Ectodermal cell (in vitro differentiated cells): ENCODE results near the gene SNRPN. TPM values are rescaled to one million over a fixed set of nuclear protein-coding genes. Genes with fewer than 3 reads are reported as not detected.
"Not testable (repeated sequence)": the region's sequence is repeated elsewhere in the genome, so short reads cannot be mapped to it uniquely, and the experiment has no call there.

Experiments
- H3K27ac ChIP-seq: 2 replicates; pipeline ENCODE4 v1.7.0; 2013; ENCODE audit warnings: mild to moderate bottlenecking, low read depth, low read length; ENCODE audit not compliant: insufficient read depth, poor library complexity, severe bottlenecking
- H3K27me3 ChIP-seq: 2 replicates; pipeline ENCODE4 v1.7.0; 2013; ENCODE audit warnings: mild to moderate bottlenecking, low read length; ENCODE audit not compliant: insufficient read depth, control insufficient read depth, poor library complexity, severe bottlenecking
- H3K36me3 ChIP-seq: one replicate; pipeline ENCODE4 v1.7.0; 2013; ENCODE audit warnings: low read length; ENCODE audit not compliant: control insufficient read depth, insufficient read depth
- H3K4me1 ChIP-seq: one replicate; pipeline ENCODE4 v1.7.0; 2013; ENCODE audit warnings: low read length; ENCODE audit not compliant: control insufficient read depth, insufficient read depth
- H3K4me3 ChIP-seq: 2 replicates; pipeline ENCODE4 v1.7.0; 2013; ENCODE audit warnings: low read depth, low read length, control low read depth; ENCODE audit not compliant: insufficient read depth
- H3K9me3 ChIP-seq: 2 replicates; pipeline ENCODE4 v1.7.0; 2013; ENCODE audit warnings: mild to moderate bottlenecking, low read length, moderate library complexity; ENCODE audit not compliant: control insufficient read depth
- WGBS, 2 experiments: methylation state at CpG; one replicate each; pipeline ENCODE4 v1.1.7; 2013; ENCODE audit warnings: missing lambda C conversion rate in 2 of 2; 5-methylcytosine and 5-hydroxymethylcytosine counted together
- polyA plus RNA-seq, 4 experiments: library from polyadenylated mRNA; stranded (reverse); fragments of 50-300 nt; gene quantifications; one replicate each; pipeline ENCODE4 v1.2.3, GENCODE V29; 2013

SNRPN gene
- polyA plus RNA-seq (2013, experiment 1 of 4): 285 TPM
- 286 TPM for polyA plus RNA-seq (2013, experiment 2 of 4)
- 253 TPM for polyA plus RNA-seq (2013, experiment 3 of 4)
- 276 TPM for polyA plus RNA-seq (2013, experiment 4 of 4)

GRCh38 chr15:24954783-24955530 is at the start of gene SNRPN, which contains the start of gene SNURF:
Gene SNRPN, plus strand, starts transcription at chr15:24954987. Its CDS starts 19,467 bp downstream, at chr15:24974454.
Gene SNURF, plus strand, starts transcription at chr15:24954987. Its CDS starts 62 bp downstream, at chr15:24955049.
- H3K27me3 ChIP-seq: no peaks in the 10 kb centered on the region
- no peaks in the 10 kb centered on the region for H3K4me1 ChIP-seq
- WGBS, 2 experiments: 48 to 55% methylated on average over 47 of the region's 47 CpGs
- peaks cover 2% of the 10 kb centered on the region for H3K9me3 ChIP-seq
- H3K27ac ChIP-seq: peak within 1 kb of the TSS; percentile 89
- H3K36me3 ChIP-seq: peaks cover 2% of the 10 kb centered on the region
- peak within 1 kb of the TSS; percentile 74 for H3K4me3 ChIP-seq

- Histone ChIP-seq H3K27ac (no peak overlapping the region), H3K4me3 (no peak overlapping the region), H3K4me1 (no peaks in the 10 kb centered on the region), H3K27me3 (no peaks in the 10 kb centered on the region), H3K9me3 (peaks cover 2% of the 10 kb centered on the region), H3K36me3 (no peaks in the 10 kb centered on the region)
- 86 to 89% methylated on average over 7 of the region's 8 CpGs for WGBS, 2 experiments
Measured at GRCh38 chr15:24916305-24917009, 38.3 kb upstream of the SNRPN start.

- 91 to 96% methylated on average over 12 to 14 of the region's 14 CpGs for WGBS, 2 experiments
- no peak overlapping the region for H3K4me3 ChIP-seq
- H3K27ac ChIP-seq: no peak overlapping the region
Measured at GRCh38 chr15:24917431-24917830, 37.4 kb upstream of the SNRPN start.

GRCh38 chr15:24919446-24919845 is 35.3 kb upstream of the SNRPN start:
- Histone ChIP-seq H3K4me1 (no peaks in the 10 kb centered on the region), H3K4me3 (no peak overlapping the region), H3K9me3 (peaks cover 2% of the 10 kb centered on the region), H3K27ac (no peak overlapping the region), H3K27me3 (no peaks in the 10 kb centered on the region), H3K36me3 (no peaks in the 10 kb centered on the region)
- 75 to 85% methylated on average over 2 of the region's 2 CpGs for WGBS, 2 experiments

More at GRCh38 chr15:24917431-24917830, 37.4 kb upstream of the SNRPN start:
- peaks cover 2% of the 10 kb centered on the region for H3K9me3 ChIP-seq
- H3K36me3 ChIP-seq: no peaks in the 10 kb centered on the region
- H3K4me1 ChIP-seq: no peaks in the 10 kb centered on the region
- no peaks in the 10 kb centered on the region for H3K27me3 ChIP-seq

GRCh38 chr15:24922781-24923180 is 32.0 kb upstream of the SNRPN start:
- 86 to 87% methylated on average over 6 of the region's 6 CpGs for WGBS, 2 experiments
- not testable (repeated sequence) for H3K4me3 ChIP-seq, H3K36me3 ChIP-seq, H3K27me3 ChIP-seq, H3K27ac ChIP-seq, H3K9me3 ChIP-seq, H3K4me1 ChIP-seq

- Histone ChIP-seq H3K4me1 (no peaks in the 10 kb centered on the region), H3K36me3 (no peaks in the 10 kb centered on the region), H3K9me3 (no peaks in the 10 kb centered on the region), H3K4me3 (no peak overlapping the region), H3K27me3 (no peaks in the 10 kb centered on the region), H3K27ac (no peak overlapping the region)
- 86 to 89% methylated on average over 3 of the region's 3 CpGs for WGBS, 2 experiments
Measured at GRCh38 chr15:24924153-24924552, 30.6 kb upstream of the SNRPN start.

- 77 to 87% methylated on average over 2 of the region's 2 CpGs for WGBS, 2 experiments
- Histone ChIP-seq H3K27ac (no peak overlapping the region), H3K36me3 (no peaks in the 10 kb centered on the region), H3K27me3 (no peaks in the 10 kb centered on the region), H3K4me1 (no peaks in the 10 kb centered on the region), H3K9me3 (no peaks in the 10 kb centered on the region), H3K4me3 (no peak overlapping the region)
Measured at GRCh38 chr15:24924621-24925020, 30.2 kb upstream of the SNRPN start.

GRCh38 chr15:24931874-24932732 is 22.7 kb upstream of the SNRPN start:
- not testable (repeated sequence) for H3K36me3 ChIP-seq, H3K9me3 ChIP-seq, H3K4me1 ChIP-seq, H3K27ac ChIP-seq, H3K4me3 ChIP-seq, H3K27me3 ChIP-seq
- WGBS, 2 experiments: 88 to 92% methylated on average over 10 of the region's 10 CpGs

- Histone ChIP-seq H3K4me3 (no peak overlapping the region), H3K27me3 (no peaks in the 10 kb centered on the region), H3K9me3 (no peaks in the 10 kb centered on the region), H3K36me3 (no peaks in the 10 kb centered on the region), H3K27ac (no peak overlapping the region), H3K4me1 (no peaks in the 10 kb centered on the region)
- whole genome bisulfite sequencing, 2 experiments: 88 to 92% methylated on average over 7 of the region's 7 CpGs
Measured at GRCh38 chr15:24933716-24934115, 21.1 kb upstream of the SNRPN start.
